OCI-LY1 (cell line): ENCODE data around the gene FAM89B.

Experiments used
- H2AFZ ChIP-seq: fragments of 200-600 bp; sonication (generic), shearing (Covaris generic); 2 replicates; pipeline ENCODE4 v1.6.0; 2014; ENCODE audit warnings: antibody characterized with exemption, mild to moderate bottlenecking, low read length
- H3F3A ChIP-seq: fragments of 200-600 bp; sonication (generic), shearing (Covaris generic); 2 replicates; pipeline ENCODE4 v1.6.0; 2014; ENCODE audit warnings: mild to moderate bottlenecking, antibody characterized with exemption, low read length, moderate library complexity; ENCODE audit not compliant: insufficient read depth
- H3K27ac ChIP-seq: fragments of 200-600 bp; sonication (generic); 2 replicates; pipeline ENCODE4 v1.5.1; 2014; ENCODE audit warnings: low read length, mixed run types, mild to moderate bottlenecking, low read depth; ENCODE audit not compliant: poor library complexity, severe bottlenecking
- H3K27me3 ChIP-seq: fragments of 200-600 bp; sonication (generic); 2 replicates; pipeline ENCODE4 v1.6.0; 2014; ENCODE audit warnings: antibody characterized with exemption, mild to moderate bottlenecking, low read length, moderate library complexity; ENCODE audit not compliant: insufficient read depth
- H3K36me3 ChIP-seq: fragments of 200-600 bp; sonication (generic); 2 replicates; pipeline ENCODE4 v1.6.1; 2014; ENCODE audit warnings: mild to moderate bottlenecking, antibody characterized with exemption, low read length, moderate library complexity, mixed read lengths; ENCODE audit not compliant: insufficient read depth
- H3K4me1 ChIP-seq: fragments of 200-600 bp; sonication (generic); 2 replicates; pipeline ENCODE4 v1.5.1; 2014; ENCODE audit warnings: mild to moderate bottlenecking, low read length, moderate library complexity; ENCODE audit not compliant: insufficient read depth, severe bottlenecking
- H3K4me2 ChIP-seq: fragments of 200-600 bp; sonication (generic), shearing (Covaris generic); 2 replicates; pipeline ENCODE4 v1.6.1; 2014; ENCODE audit warnings: low read length
- H3K4me3 ChIP-seq: fragments of 200-600 bp; sonication (generic); 2 replicates; pipeline ENCODE4 v1.5.1; 2014; ENCODE audit warnings: low read length, low read depth, mild to moderate bottlenecking, mixed read lengths; ENCODE audit not compliant: poor library complexity, severe bottlenecking
- H3K79me2 ChIP-seq: fragments of 200-600 bp; shearing (Covaris generic); 2 replicates; pipeline ENCODE4 v1.6.1; 2016; ENCODE audit warnings: mixed run types, low read length, mixed read lengths; ENCODE audit not compliant: insufficient read depth
- H3K9ac ChIP-seq: fragments of 200-600 bp; sonication (generic), shearing (Covaris generic); 2 replicates; pipeline ENCODE4 v1.6.1; 2014; ENCODE audit warnings: mild to moderate bottlenecking, low read length, mixed read lengths
- H3K9me2 ChIP-seq: fragments of 200-600 bp; sonication (generic), shearing (Covaris generic); 2 replicates; pipeline ENCODE4 v1.6.1; 2014; ENCODE audit warnings: low read depth, mild to moderate bottlenecking, low read length, mixed read lengths
- H3K9me3 ChIP-seq: fragments of 200-600 bp; shearing (Covaris generic); 2 replicates; pipeline ENCODE4 v1.6.1; 2014; ENCODE audit warnings: low read length, mixed read lengths
- H4K20me1 ChIP-seq: fragments of 200-600 bp; sonication (generic), shearing (Covaris generic); 2 replicates; pipeline ENCODE4 v1.6.0; 2016; ENCODE audit warnings: mild to moderate bottlenecking, low read length; ENCODE audit not compliant: insufficient read depth
- CTCF ChIP-seq: fragments of 200-600 bp; sonication (generic), shearing (Covaris generic); IDR thresholded peaks from 2 replicates; pipeline ENCODE4 v1.5.1; 2017; ENCODE audit warnings: mild to moderate bottlenecking, antibody characterized with exemption, low read length, moderate library complexity, mixed read lengths
- EZH2 ChIP-seq: fragments of 200-600 bp; sonication (generic), shearing (Covaris generic); IDR thresholded peaks from 2 replicates; pipeline ENCODE4 v1.8.0; 2017; ENCODE audit warnings: borderline replicate concordance, mixed run types, mild to moderate bottlenecking, antibody characterized with exemption, low read length, moderate library complexity, mixed read lengths

FAM89B gene

GRCh38 chr11:65588199-65589054 is 16.1 kb downstream of the FAM89B start:
- H3K4me3 ChIP-seq, result no peak overlapping the region
- peaks cover 26% of the 10 kb centered on the region for H3K4me1 ChIP-seq
- no peaks in the 10 kb centered on the region for H3K27me3 ChIP-seq
- no peaks in the 10 kb centered on the region for H3K9me3 ChIP-seq
- H3K36me3 ChIP-seq, result no peaks in the 10 kb centered on the region
- H3K9me2 ChIP-seq, result no peaks in the 10 kb centered on the region
- H3K4me2 ChIP-seq, result no peak overlapping the region
- TF ChIP-seq CTCF, result peak; percentile 82
- no peak for TF ChIP-seq EZH2
- H3K79me2 ChIP-seq, result no peaks in the 10 kb centered on the region
- no peaks in the 10 kb centered on the region for H4K20me1 ChIP-seq
- H2AFZ ChIP-seq, result no peak overlapping the region
- H3F3A ChIP-seq, result no peaks in the 10 kb centered on the region
- peak overlapping the region; percentile 8 for H3K27ac ChIP-seq
- H3K9ac ChIP-seq, result no peak overlapping the region; the same call in 1 of the 2 replicates

GRCh38 chr11:65589444-65590239 is 17.3 kb downstream of the FAM89B start:
- no peaks in the 10 kb centered on the region for H3F3A ChIP-seq
- H3K36me3 ChIP-seq, result no peaks in the 10 kb centered on the region
- no peak overlapping the region for H3K9ac ChIP-seq
- H2AFZ ChIP-seq, result no peak overlapping the region
- no peaks in the 10 kb centered on the region for H3K9me3 ChIP-seq
- TF ChIP-seq CTCF, result no peak
- no peak for TF ChIP-seq EZH2
- H3K79me2 ChIP-seq, result no peaks in the 10 kb centered on the region
- no peaks in the 10 kb centered on the region for H4K20me1 ChIP-seq
- H3K27me3 ChIP-seq, result no peaks in the 10 kb centered on the region
- H3K4me2 ChIP-seq, result no peak overlapping the region
- peaks cover 26% of the 10 kb centered on the region for H3K4me1 ChIP-seq
- no peak overlapping the region for H3K4me3 ChIP-seq
- no peaks in the 10 kb centered on the region for H3K9me2 ChIP-seq
- H3K27ac ChIP-seq, result peak overlapping the region; percentile 13

- peaks cover 26% of the 10 kb centered on the region for H3K4me1 ChIP-seq
- TF ChIP-seq CTCF (no peak), EZH2 (no peak)
- H3F3A ChIP-seq, result no peaks in the 10 kb centered on the region
- no peaks in the 10 kb centered on the region for H3K79me2 ChIP-seq
- H2AFZ ChIP-seq, result no peak overlapping the region
- H3K27ac ChIP-seq, result peak overlapping the region; percentile 13
- H3K9me3 ChIP-seq, result no peaks in the 10 kb centered on the region
- H3K9me2 ChIP-seq, result no peaks in the 10 kb centered on the region
- no peak overlapping the region for H3K4me3 ChIP-seq
- H3K4me2 ChIP-seq, result no peak overlapping the region
- H3K36me3 ChIP-seq, result no peaks in the 10 kb centered on the region
- H3K27me3 ChIP-seq, result no peaks in the 10 kb centered on the region
- no peak overlapping the region for H3K9ac ChIP-seq
- H4K20me1 ChIP-seq, result no peaks in the 10 kb centered on the region
Measured at GRCh38 chr11:65590240-65590738, 18.0 kb downstream of the FAM89B start.
